ENCODE data around the gene MACROD1. TPM values are rescaled to one million over a fixed set of nuclear protein-coding genes. Genes with fewer than 3 reads are reported as not detected.
"Not testable (repeated sequence)": the region's sequence is repeated elsewhere in the genome, so short reads cannot be mapped to it uniquely, and the experiment has no call there.

MACROD1 gene
- total RNA-seq, 2 donors from 2014 or later = 37.9 to 48.0 TPM

- DNase-seq (no peak), ATAC-seq (no peak)
- intact Hi-C loops (cut with DNase I) = no loop called here
Measured at GRCh38 chr11:64056213-64056785, 109.6 kb downstream of the MACROD1 start.

GRCh38 chr11:64055077-64055476 is 110.8 kb downstream of the MACROD1 start:
- peak; percentile 76 for DNase-seq
- intact Hi-C loops (cut with DNase I) = no loop called here
- ATAC-seq = peak; percentile 68 to 78

DNA sequence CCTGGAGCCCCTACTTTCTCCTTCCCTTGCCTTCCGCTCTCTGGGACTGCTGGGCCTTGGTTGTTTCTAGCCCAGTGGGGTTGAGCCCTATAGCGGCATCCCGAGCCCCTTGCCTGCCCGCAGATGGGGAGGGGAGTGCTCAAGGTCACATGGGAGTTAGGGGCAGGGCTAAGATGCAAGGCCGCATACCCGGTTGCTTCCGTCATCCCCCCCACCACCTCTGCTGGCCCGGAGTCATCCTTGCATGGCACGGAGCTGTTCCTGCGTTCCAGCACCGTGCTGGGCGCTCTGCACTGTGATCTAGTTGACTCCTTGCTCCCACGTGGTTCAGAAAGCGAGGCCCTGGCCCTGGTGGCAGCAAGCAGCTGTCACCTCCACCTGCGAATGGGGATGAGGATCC is 112.2 kb downstream of the MACROD1 start:
- DNase-seq (no peak), ATAC-seq (no peak)
- intact Hi-C loops (cut with DNase I) = no loop called here

GRCh38 chr11:64052938-64053622 is 112.8 kb downstream of the MACROD1 start:
- no peak for DNase-seq
- intact Hi-C loops (cut with DNase I) = no loop called here
- ATAC-seq = no peak

DNA sequence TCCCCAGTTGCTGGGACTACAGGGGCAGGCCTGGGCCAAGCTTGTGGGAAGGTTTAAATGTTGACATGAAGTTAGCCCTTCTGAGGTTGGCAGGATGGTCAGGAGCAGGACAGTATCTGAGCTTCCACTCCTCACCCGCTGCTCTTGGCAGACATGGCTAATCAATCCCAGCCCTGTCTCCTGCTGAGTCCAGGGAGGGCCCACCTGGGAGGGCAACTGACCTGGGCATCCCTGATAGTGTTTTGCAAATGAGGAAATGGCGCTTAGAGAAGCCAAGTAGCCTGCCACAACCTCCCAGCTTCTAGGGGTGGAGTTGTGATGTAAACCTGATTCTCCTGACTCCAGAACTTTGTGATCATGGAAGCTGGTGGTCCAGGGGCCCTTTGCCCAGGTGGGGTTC is 113.5 kb downstream of the MACROD1 start:
- no peak for DNase-seq
- ATAC-seq = no peak
- intact Hi-C loops (cut with DNase I) = no loop called here

- intact Hi-C loops (cut with DNase I) = no loop called here
Measured at GRCh38 chr11:64051297-64051696, 114.6 kb downstream of the MACROD1 start.

GRCh38 chr11:64049509-64049908 is 116.4 kb downstream of the MACROD1 start:
- DNase-seq (no peak), ATAC-seq (no peak)

More at GRCh38 chr11:64051297-64051696, 114.6 kb downstream of the MACROD1 start:
- no peak for DNase-seq
- ATAC-seq = no peak

DNA sequence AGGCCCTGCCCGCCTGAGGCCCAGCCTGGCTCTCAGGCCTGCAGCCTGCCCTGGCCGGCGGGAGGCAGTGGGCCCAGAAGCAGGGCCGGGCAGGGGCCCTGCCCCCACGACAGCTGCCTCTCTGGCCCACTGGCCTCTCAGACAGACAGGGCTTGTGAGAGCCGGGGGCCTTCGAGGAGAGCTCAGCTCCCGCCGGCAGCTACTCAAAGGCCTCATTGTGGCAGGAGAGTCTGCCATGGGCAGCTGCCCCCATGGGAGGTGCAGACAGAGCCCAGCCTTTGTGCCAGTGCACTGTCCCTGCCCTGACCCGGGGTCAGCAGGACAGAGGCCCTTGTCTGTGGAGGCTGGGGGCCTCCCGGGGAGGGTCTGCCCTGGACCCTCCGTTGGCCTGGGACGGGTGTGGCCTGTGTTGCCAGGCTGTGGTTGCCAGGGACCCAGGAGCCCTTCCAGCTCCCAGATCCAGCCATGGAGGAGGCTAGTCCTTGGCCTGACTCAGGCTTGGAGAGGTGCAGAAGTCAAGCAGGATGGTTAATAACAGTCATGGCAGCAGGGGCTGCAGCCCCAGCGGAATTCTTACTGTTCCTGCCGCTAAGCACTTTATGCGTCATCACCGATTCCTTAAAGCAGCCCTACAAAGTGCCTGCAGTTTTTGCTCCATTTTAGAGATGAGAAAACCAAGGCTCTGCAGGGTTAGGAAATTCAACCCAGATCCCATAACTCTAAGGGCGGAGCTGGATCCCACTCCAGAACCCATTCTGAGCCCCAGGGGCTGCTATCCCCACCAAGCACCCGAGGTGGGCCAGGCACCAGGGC is 117.7 kb downstream of the MACROD1 start:
- peak; percentile 57 to 61 for ATAC-seq
- intact Hi-C loops (cut with DNase I) = no loop called here
- no peak for DNase-seq

More at GRCh38 chr11:64049509-64049908, 116.4 kb downstream of the MACROD1 start:
- intact Hi-C loops (cut with DNase I) = no loop called here

- DNase-seq; ATAC-seq; intact Hi-C loops (cut with DNase I): not testable (repeated sequence)
Measured at GRCh38 chr11:64047373-64047772, 118.5 kb downstream of the MACROD1 start.

GRCh38 chr11:64045700-64046099 is 120.2 kb downstream of the MACROD1 start:
- DNase-seq (no peak), ATAC-seq (no peak)
- intact Hi-C loops (cut with DNase I) = no loop called here

GRCh38 chr11:64044730-64045393 is 121.1 kb downstream of the MACROD1 start:
- intact Hi-C loops (cut with DNase I) = no loop called here
- DNase-seq (no peak), ATAC-seq (no peak)

GRCh38 chr11:64043545-64043944 is 122.4 kb downstream of the MACROD1 start:
- DNase-seq (no peak), ATAC-seq (no peak)
- intact Hi-C loops (cut with DNase I) = no loop called here

- intact Hi-C loops (cut with DNase I) = no loop called here
- no peak for ATAC-seq
- DNase-seq = no peak
Measured at GRCh38 chr11:64042301-64042700, 123.6 kb downstream of the MACROD1 start.

DNA sequence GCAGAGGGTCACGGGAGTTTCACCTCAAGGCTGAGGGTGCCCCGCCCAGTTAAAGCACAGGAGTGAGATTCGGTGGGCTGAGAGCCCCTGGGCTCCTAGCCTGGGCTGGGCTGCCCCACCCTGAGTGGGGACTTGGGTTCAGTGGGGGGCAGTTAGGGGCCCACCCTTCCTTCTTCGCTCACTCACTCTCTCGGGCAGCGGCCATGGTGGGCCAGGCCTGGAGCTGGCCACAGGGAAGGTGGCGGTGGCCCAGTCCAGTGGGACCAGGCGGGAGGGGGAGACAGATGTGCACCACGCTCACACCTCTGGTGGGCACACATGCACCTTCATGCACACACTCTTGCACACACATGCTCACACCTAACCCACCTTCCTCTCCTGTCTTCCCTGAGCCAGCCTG is 124.1 kb downstream of the MACROD1 start:
- no peak for DNase-seq
- intact Hi-C loops (cut with DNase I) = no loop called here
- ATAC-seq = no peak

- peak in 1 of 2 donors; percentile 25 for ATAC-seq
- intact Hi-C loops (cut with DNase I) = no loop called here
- no peak for DNase-seq
Measured at GRCh38 chr11:64040684-64041322, 125.1 kb downstream of the MACROD1 start.

DNA sequence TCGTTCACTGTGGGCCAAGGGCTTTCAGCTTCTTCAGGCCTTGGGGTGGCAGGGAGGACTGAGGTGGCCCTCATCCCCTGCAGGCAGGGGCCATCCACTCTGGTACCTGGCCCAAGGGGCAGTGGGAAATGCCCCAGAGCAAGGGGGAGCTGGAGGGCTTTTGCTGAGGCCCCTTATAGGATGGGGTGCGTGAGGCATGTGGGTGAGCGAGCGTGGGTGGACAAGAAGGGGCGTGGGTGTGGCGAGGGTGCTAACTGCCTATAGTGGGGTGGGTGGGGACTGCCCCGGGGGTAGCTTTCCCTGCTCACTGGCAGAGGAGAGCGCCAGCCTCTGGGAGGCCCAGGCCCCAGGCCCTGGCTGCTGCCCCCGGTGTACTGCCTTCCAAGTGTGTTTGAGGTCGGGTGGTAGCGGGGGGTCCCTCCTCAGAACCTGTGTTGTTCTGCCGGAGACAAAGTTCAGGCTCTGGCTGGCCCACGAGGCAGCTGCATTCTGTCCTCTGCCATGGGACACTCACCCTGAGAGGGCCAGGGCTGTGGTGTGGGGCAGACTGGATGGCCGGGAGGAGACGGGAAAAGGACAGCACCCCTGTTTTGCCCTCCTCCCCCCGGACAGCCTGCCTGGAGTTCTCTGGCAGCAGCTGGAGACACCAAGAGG is 126.8 kb downstream of the MACROD1 start:
- intact Hi-C loops (cut with DNase I) = loop anchor here in 1 of 2 donors (5.0 kb wide), 1 partner anchor 108 kb away; no protein-coding TSS in a partner anchor
- DNase-seq = no peak
- ATAC-seq = no peak

- intact Hi-C loops (cut with DNase I) = loop anchor here in 1 of 2 donors (5.0 kb wide), 1 partner anchor 109 kb away; no protein-coding TSS in a partner anchor
- ATAC-seq (no peak), DNase-seq (no peak)
Measured at GRCh38 chr11:64038500-64038899, 127.4 kb downstream of the MACROD1 start.

GRCh38 chr11:64037027-64037634 is 128.8 kb downstream of the MACROD1 start:
- DNase-seq (no peak), ATAC-seq (peak in 1 of 2 donors; percentile 3)
- intact Hi-C loops (cut with DNase I) = loop anchor here in 1 of 2 donors (5.0 kb wide), 1 partner anchor 110 kb away; no protein-coding TSS in a partner anchor

All from left cardiac atrium (tissue), 4 donors.